ENCODE data around the gene UCHL1.

Gene UCHL1

DNA sequence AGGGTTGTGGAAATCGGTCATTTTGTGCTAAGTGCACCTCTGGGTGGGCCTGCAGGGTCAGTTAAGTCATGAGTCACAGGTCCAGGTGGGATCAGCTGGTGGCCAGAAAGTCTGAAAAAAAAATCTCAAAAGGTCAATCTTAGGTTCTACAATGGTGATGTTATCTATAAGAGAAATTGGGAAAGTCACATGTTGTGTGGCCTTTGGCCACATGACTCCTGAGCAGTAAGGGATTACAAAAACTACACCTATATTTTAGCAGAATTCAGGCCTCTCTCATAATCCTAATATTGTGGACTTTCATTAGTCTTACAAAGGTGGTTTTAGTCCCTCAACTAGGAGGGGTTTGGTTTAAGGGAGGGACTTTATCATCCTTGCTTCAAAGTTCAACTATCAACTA, 59.1 kb downstream of the UCHL1 start:
- in situ Hi-C loops (cut with HindIII; ENCODE audit: low pct_ligation_motif_present, low pct_unique_long_range_greater_than_20kb, low sequenced_read_pairs), result no loop called here
- DNase-seq, result no peak

Data from ACHN (cell line).